HG03457 (cell line): ENCODE measurements around the gene WFDC1.

ENCODE experiments used
- ATAC-seq: cut with Tn5 transposase; IDR thresholded peaks from one replicate; pipeline ENCODE4 v1.9.1; 2021; ENCODE audit warnings: moderate number of reproducible peaks; ENCODE audit not compliant: unreplicated experiment

Gene WFDC1

DNA sequence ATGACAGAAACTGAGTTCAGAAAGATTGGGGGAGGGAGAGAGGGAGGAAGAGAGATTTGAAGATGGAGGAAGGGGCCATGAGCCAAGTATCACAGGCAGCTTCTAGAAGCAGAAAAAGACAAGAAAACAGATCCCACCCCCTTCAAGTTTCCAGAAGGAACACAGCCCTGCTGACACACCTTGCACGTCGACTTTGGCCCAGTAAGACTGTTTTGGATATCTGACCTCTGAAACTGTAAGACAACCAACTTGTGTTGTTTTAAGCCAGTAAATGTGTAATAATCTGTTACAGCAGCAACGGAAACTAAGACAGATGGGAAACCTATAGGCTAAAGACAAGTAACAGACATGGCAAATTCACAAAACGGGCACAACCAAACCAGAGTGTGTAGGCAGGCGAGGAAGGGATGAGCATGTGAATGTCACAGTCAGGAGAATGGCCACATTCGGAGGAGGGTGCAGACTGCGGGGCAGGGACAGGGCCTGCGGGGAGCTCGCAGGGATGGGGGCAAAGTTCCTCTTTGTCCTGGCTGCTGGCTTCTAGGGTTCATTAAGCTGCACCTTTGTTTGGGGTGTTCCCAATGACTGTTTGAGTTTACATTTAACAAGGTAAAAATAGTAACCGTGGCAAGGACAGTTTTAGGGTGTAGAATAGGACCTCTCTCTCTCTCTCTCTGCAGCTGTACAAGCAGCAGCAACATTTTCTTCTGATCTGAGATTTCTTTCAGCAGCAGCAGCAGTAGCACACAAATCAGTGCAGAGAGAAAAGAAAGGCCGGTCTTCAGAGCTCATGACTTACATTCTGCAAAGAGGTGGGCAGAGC is 55.4 kb downstream of the WFDC1 start:
- no peak for ATAC-seq

DNA sequence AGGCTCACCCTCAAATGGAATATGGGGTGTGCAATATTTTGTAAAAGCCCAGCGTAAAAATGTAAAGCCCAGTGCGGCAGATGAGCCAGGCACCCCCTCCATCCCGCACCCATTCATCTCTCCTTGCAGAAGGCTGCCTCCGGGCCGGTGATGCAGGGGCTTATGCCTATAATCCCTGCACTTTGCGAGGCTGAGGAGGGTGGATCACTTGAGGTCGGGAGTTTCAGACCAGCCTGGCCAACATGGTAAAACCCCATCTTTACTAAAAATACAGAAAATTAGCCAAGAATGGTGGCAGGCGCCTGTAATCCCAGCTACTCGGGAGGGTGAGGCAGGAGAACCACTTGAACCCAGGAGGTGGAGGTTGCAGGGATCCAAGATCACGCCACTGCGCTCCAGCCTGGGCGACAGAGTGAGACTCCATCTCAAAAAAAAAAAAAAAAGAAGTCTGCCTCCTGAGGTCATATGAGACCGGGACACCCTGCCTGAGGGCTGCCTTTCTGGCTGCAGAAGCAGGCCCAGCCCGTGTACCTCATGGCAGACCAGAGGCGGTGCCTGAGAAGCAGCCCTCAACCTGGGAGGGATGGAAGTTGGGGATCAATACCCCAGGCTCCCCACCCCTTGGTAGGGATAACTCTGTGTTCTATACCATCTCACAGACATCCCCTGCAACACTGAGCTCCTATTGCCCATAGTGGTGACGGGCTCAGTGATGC is 56.2 kb downstream of the WFDC1 start:
- ATAC-seq = no peak

DNA sequence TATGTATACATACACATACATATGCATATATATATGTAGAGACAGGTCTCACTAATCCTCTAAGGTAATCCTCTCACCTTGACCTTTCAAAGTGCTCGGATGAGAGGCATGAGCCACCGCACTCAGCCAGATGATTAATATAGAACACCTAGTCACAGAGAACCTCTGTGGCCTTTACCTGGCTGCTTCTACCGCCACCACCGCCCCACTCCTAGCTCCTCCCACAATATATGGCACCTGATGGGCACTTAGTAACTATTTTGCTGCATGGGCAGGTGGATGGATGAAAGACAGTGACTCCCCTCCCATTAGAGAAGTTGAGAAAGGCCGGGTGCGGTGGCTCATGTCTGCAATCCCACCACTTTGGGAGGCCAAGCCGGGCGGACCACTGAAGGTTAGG is 57.0 kb downstream of the WFDC1 start:
- ATAC-seq = no peak

DNA sequence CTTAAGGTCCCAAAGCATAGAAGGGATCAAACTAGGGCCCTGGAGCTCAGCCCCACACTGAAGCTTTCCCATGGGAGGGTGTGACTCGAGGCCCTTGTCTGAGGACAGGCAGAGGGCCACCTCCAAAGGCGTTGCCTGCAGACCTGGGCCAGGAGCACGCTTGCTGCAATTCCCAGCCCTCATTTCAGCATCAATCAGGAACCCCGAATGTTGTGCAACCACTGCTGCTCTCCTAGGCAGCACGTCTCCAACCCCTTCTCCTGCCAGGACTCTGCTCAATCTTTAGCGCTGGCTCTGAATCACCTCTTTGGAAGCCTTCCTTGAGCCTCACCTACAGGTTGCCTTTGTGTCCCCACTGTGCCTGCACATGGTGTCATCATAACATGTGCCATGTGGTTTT is 59.6 kb downstream of the WFDC1 start:
- ATAC-seq = no peak

DNA sequence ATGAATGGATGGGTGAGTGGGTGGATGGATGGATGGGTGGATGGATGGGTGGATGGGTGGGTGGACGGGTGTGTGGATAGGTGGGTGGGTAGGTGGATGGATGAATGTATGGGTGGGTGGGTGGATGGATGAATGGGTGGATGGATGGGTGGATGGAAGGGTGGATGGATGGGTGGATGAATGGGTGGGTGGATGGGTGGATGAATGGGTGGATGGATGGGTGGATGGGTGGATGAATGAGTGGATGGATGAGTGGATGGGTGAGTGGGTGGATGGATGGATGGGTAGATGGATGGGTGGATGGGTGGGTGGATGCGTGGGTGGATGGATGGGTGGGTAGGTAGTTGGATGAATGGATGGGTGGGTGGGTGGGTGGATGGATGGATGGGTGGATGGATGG is 60.5 kb downstream of the WFDC1 start:
- ATAC-seq = no peak

DNA sequence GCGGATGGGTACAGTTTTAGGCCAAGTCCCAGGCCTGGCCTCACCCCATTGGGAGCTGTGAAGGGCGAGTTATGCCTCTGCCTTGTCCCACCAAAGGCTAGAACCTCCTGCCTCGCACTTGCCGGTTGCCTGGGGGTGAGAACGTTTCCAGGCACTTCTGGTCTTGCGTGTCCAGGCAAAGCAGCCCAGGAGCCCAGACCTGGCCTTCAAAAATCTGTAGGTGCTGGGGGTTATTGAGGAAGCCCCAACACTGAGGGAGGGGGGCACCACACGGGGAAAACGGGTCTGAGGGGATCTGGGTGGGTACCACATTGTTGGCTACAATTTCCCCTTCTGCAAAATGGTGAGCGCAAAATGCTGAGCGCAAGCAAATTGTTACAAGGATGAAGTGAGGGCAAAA is 61.5 kb downstream of the WFDC1 start:
- no peak for ATAC-seq

DNA sequence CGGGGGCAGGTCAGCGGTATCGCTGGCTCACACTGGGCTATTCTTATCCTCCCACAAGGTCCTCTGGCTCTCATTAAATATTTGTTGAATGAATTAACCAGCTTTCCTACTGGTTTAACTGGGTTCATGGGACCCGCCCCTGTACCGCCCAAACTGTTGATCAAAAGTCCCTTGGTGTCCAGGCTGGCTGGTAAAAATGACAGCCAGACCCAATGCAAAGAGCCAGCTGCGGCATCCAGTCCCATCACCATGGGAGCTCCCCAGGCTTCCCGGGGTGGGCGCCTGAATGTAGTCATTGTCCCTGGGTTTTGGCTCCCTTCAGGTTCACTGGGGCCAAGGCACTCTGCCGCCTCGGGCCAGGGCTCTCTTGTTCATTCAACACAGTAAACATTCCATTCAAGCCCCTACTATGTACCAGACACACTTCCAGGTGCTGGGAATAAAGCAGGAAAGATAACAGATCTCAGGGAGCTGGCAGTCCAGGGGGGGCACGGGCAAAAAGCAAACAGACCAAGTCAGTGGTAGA is 62.0 kb downstream of the WFDC1 start:
- ATAC-seq = no peak

DNA sequence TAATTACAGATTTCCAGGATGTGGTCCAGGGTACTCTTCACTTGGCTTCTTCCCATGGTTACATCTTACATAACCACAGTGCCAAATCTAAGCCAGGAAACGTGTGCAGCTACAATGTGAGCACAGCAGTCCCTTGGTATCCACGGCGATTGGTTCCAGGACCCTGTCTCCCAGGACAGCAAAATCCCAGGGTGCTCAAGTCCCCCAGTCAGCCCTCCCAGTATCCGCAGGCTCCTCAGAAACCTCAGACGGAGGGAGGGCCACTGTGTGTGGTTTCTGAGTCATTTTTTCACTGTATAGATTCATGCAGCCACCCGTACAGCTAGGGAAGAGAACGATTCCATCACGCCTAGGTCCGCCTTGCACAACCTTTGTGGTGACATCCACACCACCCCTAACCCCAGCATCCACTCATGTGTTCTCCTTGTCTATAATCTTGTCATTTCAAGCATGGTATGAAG is 62.5 kb downstream of the WFDC1 start:
- ATAC-seq = no peak

DNA sequence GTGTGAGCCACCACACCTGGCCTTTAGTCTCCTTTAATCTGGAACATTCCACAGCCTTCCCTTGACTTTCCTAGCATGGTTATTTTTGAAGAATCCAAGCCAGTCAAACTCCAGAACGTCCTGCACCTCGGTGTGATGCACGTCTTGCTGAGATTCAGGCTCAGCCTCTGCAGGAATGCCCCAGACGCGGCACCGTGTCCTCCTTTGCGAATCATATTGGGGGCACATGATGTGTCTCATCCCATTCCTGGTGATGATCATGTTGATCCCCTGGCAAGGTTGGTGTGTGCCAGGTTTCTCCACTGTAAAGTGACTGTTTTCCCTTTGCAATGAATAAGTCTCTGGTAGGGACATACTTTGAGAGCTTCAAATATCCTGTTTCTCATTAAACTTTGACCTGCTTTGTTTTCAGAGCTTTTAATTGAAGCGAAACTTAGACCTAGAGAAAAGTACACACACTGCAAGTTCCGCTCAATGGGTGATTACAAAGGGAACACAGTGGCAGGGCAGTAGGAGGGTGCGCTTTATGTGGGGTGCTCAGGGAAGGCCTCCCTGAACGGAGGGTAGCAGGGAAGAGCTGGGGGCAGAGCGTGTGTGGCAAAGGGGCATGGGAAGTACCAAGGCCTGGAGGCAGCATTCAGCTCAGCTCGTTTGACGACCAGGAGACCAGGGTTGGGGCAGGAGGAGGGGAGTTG is 64.1 kb downstream of the WFDC1 start:
- ATAC-seq = no peak

DNA sequence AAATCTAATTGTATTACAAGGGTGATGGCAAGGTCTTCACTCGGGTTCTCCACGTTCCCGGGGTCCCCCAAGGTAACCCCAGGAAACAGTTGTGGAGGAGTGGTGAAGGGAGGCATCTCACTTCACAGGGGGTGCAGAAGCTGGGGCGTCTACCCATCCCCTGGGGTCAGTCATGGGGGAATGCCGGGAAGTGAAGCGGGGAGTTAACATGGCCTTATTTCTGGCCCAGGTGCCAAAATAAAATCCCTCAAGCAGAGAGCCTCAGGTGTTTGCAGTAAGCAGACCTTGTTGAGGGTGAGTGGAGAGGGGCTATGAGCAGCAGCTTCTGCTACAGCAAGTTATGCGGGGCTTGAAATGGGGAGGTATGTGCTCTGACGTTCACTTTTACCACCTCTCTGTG is 64.6 kb downstream of the WFDC1 start:
- no peak for ATAC-seq

DNA sequence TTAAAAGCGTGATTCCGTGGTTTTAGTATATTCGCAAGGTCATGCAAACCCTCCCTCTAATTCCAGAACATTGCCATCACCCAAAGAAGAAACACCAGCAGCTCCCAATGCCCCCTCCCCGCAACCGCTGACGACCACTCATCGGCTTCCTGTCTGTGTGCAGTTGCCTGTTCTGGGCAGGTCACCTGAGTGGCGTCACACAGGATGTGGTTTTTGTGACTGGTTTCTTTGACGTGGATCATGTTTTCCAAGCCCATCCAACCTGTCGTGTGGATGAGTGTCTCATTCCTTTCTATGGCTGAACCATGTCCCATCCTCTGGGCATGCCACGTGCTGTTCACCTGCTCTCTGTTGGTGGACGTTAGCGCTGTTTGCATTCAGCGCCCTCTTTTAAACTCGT is 65.5 kb downstream of the WFDC1 start:
- no peak for ATAC-seq

DNA sequence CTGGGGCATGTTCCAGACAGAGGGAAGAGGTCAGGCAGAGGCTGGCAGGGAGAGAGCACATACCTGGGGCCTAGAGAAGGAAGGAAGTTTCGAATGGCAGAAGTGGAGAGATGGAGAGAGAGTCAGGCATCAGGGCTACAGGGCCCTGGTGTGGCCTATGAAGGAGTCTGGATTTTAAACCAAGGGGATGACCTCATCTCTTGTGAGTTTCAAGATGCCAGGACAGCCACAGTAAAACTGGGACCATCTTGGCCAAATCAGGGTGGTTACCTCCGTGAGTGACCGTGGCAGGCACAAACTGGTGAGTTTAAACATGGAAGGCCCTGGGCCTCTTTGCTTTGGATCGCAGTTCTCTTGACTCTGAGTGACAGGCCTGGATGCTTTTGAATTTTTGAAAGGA is 66.1 kb downstream of the WFDC1 start:
- no peak for ATAC-seq

DNA sequence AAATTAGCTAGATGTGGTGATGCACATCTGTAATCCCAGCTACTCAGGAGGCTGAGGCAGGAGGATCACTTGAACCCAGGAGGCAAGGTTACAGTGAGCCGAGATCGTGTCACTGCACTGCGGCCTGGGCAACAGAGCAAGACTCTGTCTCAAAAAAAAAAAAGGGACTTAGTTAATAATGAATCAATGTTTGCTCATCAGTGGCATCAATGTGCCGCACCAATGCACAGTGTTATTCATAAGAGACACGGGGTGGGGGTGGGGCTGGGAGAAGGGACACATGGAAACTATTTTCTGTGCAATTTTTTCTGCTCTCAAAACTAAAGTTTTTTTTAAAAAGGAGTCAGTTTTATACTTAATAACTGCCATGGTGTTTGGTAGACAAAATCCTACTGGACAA is 66.9 kb downstream of the WFDC1 start:
- ATAC-seq = no peak

DNA sequence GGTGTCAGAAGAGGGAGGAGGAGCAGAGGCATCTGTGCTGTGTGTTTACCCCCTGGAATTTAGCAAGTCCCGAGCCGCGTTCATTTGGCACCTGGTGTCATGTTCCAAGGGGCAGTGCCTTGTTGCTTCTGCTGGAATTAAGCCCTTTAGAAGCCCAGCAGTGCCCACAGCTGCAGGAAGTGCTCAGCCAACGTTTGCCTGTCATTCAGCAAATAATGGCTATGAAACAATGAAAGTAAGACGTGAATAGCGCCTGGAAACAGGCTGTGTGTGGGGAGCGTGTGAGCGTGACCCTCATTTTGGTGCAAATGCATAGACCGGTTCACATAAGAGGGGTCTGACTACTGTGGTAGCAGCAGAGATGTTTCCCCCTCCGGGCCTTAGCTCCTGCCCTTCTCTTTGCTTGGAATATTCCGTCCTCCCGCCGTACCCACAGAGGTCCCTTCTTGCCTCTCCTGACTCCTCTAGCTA is 67.8 kb downstream of the WFDC1 start:
- no peak for ATAC-seq

DNA sequence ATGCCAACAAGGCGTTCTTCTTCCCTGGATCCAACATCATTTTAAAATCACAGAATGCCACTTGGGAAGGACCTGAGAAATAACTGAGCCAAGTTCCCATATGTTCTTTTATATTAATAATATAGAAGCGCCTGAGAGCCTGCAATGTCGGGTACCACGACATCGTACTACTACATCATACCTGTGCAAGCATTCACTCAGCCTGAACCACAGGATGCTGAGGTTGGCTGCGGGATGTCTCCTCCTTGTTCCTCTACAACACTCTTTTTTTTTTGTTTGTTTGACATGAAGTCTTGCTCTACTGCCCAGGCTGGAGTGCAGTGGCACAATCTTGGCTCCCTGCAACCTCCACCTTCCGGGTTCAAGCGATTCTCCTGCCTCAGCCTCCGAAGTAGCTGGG is 71.5 kb downstream of the WFDC1 start:
- no peak for ATAC-seq

DNA sequence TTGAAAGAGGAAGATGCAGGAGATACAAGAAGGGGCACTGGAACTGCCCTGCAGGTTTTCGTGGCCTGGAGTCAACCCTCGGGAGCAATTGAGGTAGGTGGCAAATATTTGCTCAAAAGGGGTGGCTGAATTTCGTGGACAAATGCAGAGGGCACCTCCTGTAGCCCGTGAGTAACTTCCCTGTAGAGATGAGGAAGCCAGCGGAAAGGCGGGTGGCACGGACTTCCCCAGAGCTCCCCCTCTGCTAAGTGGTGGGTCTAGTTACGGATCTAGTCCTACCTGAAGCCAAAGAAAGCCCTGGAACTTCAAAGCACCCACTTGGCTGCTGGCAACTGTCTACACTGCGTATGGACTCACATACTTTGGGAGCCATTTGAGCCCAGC is 72.6 kb downstream of the WFDC1 start:
- no peak for ATAC-seq

DNA sequence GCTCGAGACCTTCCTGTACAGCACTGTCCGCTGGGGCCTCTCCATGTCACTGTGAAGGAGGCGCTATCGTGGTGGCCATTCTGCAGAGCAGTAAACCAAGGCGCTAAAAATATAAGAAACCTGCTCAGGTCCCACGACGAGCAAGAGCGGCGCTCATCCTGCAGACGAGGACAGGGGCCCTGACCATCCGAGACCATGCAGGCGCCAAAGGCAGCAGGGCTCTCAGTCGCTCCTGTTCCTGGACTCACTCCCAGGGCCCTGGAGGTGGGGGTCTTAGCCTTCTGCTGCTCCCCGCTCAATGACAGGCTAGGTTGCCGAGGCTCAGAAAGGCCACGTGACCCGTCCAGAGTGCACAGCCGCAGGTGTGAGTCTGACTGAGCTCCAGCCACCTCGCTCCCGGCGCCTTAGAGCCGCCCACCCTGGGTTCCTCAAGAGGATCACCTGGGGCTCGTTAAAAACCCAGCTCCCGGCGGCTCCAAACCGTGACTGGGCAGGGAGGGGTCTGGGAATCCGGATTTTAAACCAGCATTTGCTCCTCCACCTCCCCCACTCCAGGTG is 73.2 kb downstream of the WFDC1 start:
- ATAC-seq = no peak

DNA sequence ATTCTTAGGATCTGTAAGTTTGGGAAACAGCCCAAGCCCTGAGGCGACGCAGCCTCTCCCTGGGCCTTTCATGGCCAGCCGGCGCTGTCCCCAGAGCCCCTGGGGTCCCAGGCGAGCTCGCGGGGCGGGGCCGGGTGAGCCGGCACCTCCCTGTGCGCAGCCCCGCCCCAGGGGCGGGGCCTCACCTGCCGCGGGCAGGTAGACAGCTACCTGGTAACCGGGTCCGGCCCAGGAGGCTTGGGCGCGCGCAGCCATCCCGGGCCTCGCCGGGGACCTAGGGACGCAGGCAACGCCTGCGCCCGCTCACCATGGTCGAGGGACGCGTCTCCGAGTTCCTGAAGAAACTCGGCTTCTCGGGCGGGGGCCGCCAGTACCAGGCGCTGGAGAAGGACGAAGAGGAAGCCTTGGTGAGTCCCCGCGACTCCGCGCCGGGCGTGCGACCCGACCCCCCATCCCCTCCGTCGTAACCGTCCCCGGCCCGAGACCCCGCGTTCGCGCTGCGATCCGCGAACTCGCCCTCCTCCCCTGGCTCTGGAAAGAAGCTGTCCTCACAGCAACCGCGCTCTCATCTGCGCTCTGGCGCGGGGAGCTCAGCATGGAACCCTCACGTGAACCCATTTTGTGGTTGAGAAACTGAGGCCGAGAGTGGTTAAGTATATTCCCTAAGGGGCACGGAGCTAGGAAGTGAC is 73.8 kb downstream of the WFDC1 start, which contains the start of gene ATP2C2:
ATP2C2 (plus strand) TSS at position 231 of the 689 bp plus-strand sequence; CDS start at position 309, 78 bp downstream.
- no peak for ATAC-seq

DNA sequence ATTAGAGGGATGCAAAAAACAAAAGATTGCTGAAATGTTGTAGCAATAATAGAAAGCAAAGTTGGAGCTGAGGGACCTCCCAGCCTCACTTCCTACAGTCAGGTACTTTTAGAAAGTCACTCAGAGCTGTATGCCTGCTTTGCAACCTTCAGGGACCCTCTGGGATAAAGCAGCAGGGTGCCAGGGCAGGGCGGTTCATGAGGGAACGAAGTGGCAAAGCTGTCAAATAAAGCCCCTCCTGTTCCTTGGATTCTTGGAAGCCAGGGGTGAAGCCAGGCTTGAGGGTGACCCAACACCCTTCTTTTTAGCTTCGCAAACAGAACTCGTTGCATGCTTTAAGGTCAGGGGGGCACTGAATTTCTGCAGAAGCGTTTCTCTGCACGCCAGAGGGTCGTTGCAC is 74.4 kb downstream of the WFDC1 start:
- no peak for ATAC-seq

DNA sequence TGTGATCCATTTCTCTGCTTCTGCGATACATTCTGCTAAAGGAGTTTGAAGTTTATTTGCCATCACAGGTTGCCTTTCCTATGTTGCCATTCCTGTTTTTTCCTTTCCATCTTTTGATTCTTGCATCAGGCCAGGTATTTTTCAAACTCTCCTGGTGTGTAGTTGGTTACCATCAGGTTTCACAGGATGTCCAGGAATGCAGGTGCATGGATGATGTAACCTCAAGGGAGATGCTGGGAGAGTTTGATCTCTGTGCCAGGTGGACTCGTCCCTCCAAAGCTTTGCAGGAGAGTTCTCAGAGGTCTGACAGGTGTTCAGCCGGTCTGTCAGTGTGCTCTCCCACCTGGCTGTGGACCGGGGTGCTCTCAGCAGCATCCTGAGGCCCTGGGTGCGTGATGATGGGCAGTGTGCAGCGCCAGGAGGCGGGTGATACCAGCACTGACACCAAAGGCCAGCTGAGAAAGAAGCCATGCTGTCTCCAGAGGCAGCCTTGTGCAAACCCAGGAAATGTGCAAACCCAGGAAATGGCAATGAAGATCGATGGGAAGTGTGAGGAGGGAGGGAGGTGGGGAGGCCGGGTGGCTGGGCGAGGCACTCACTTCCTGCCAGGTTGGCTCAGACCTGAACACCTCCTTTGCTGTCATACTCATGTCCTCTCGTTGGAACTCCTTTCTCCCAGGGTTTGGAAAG is 75.4 kb downstream of the WFDC1 start:
- ATAC-seq = no peak
